IPS DF 4.7 (cell line): ENCODE measurements around the gene NCK1.
"Not testable (repeated sequence)": the region's sequence is repeated elsewhere in the genome, so short reads cannot be mapped to it uniquely, and the experiment has no call there.

Source experiments
- DNase-seq: peaks from one replicate; pipeline ENCODE4 v3.0.0-alpha.2; 2013; ENCODE audit warnings: low spot score; ENCODE audit errors: extremely low read depth

The NCK1 gene

GRCh38 chr3:136984837-136985236 is 122.8 kb downstream of the NCK1 start:
- no peak for DNase-seq

- DNase-seq, result not testable (repeated sequence)
These were observed 125.5 kb downstream of the NCK1 start for GRCh38 chr3:136987398-136987980.

- no peak for DNase-seq
These were observed 126.6 kb downstream of the NCK1 start for GRCh38 chr3:136988651-136989050.

- DNase-seq, result no peak
These were observed 127.9 kb downstream of the NCK1 start for GRCh38 chr3:136989781-136990524.

- DNase-seq, result no peak
These were observed 128.8 kb downstream of the NCK1 start for GRCh38 chr3:136990826-136991225.

- no peak for DNase-seq
These were observed 130.1 kb downstream of the NCK1 start for GRCh38 chr3:136992115-136992514.

GRCh38 chr3:136994772-136995516 is 132.9 kb downstream of the NCK1 start:
- DNase-seq, result no peak

GRCh38 chr3:136995652-136996051 is 133.6 kb downstream of the NCK1 start:
- DNase-seq, result no peak
